Measurements from ENCODE around the gene EXD3.

Gene EXD3

GRCh38 chr9:137426018-137426681 is 3.2 kb upstream of the EXD3 start:
- no peak overlapping the region for H3K27ac ChIP-seq

GRCh38 chr9:137423514-137424291 is 741 bp upstream of the EXD3 start:
- peak overlapping the region; percentile 90 for H3K27ac ChIP-seq
- TF ChIP-seq, protein P1, sequence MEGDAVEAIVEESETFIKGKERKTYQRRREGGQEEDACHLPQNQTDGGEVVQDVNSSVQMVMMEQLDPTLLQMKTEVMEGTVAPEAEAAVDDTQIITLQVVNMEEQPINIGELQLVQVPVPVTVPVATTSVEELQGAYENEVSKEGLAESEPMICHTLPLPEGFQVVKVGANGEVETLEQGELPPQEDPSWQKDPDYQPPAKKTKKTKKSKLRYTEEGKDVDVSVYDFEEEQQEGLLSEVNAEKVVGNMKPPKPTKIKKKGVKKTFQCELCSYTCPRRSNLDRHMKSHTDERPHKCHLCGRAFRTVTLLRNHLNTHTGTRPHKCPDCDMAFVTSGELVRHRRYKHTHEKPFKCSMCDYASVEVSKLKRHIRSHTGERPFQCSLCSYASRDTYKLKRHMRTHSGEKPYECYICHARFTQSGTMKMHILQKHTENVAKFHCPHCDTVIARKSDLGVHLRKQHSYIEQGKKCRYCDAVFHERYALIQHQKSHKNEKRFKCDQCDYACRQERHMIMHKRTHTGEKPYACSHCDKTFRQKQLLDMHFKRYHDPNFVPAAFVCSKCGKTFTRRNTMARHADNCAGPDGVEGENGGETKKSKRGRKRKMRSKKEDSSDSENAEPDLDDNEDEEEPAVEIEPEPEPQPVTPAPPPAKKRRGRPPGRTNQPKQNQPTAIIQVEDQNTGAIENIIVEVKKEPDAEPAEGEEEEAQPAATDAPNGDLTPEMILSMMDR (conservative IDR thresholded peaks at IDR 0.05) = peak; percentile 64

More at GRCh38 chr9:137426018-137426681, 3.2 kb upstream of the EXD3 start:
- TF ChIP-seq, protein P1 (conservative IDR thresholded peaks at IDR 0.05) = no peak

GRCh38 chr9:137421838-137422603 is 941 bp downstream of the EXD3 start:
- TF ChIP-seq, protein P1 (conservative IDR thresholded peaks at IDR 0.05) = no peak
- H3K27ac ChIP-seq = peak overlapping the region; percentile 90

DNA sequence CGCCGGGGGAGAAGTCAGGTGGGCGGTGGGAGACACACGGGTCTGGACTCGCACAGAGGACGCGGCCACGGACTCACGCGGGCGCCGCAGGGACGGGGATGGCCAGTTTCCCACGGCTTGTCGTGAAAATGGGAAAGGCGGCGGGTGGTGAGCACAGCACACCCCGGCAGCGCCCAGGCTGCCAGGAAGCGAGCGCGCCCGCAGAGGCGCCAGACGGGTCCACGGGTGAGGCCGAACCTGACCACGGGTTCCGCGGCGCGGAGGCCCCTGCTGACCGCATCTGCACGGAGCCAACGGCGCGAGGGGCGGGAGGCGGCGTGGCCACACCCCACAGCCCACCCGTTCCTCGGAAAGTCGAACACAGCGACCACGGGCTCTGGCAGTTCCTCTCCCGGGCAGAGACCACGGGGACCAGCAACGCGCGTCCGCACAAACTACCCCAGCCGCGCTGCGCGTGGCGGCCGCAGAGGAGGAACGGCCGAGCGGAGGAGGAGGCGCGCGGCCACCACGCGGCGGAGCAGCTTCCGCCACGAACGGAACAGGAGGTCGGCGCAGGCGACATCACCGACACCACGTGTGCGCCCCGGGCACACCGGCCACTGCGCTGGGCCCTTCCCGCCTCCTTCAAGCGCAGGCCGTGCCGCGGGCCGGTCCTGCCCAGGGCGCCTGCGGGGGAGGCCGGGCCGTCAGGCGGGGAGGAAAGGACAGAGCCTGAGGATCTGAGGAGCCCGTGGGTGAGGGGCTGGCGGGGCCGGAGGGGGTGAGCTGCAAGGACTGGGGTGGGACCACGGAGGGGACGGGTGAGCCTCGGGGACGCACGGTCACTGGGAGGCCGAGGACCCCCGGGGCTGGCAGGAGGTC is 5.6 kb downstream of the EXD3 start:
- TF ChIP-seq, protein P1 (conservative IDR thresholded peaks at IDR 0.05) = no peak
- H3K27ac ChIP-seq = no peak overlapping the region

- TF ChIP-seq, protein P1 (conservative IDR thresholded peaks at IDR 0.05) = no peak
Measured at GRCh38 chr9:137416563-137417151, 6.3 kb downstream of the EXD3 start.

GRCh38 chr9:137416006-137416562 is 6.9 kb downstream of the EXD3 start:
- TF ChIP-seq, protein P1 (conservative IDR thresholded peaks at IDR 0.05) = no peak
- H3K27ac ChIP-seq = no peak overlapping the region

More at GRCh38 chr9:137416563-137417151, 6.3 kb downstream of the EXD3 start:
- no peak overlapping the region for H3K27ac ChIP-seq

Data from VCaP (cell line).